Upper lobe of right lung (tissue), 1 donor: ENCODE data around the gene AK1. TPM values are rescaled to one million over a fixed set of nuclear protein-coding genes. Genes with fewer than 3 reads are reported as not detected.
A peak's percentile ranks its signal among the peaks of the same experiment; 100 is the strongest.
"Not testable (repeated sequence)": the region's sequence is repeated elsewhere in the genome, so short reads cannot be mapped to it uniquely, and the experiment has no call there.

ENCODE experiments used
- ATAC-seq: fragments of 200-7000 bp; cut with Tn5 transposase; one replicate; pipeline ENCODE4 v1.9.1; 2020; ENCODE audit warnings: mild to moderate bottlenecking, moderate library complexity
- DNase-seq: peaks from one replicate; pipeline ENCODE4 v3.0.0-alpha.2; 2020
- H3K27ac ChIP-seq: fragments of 200-600 bp; one replicate; pipeline ENCODE4 v1.8.0; 2022
- H3K27me3 ChIP-seq: fragments of 200-600 bp; one replicate; pipeline ENCODE4 v1.8.0; 2022; ENCODE audit warnings: mild to moderate bottlenecking
- H3K36me3 ChIP-seq: fragments of 200-600 bp; one replicate; pipeline ENCODE4 v1.8.0; 2022
- H3K4me1 ChIP-seq: fragments of 200-600 bp; one replicate; pipeline ENCODE4 v1.8.0; 2022
- H3K4me3 ChIP-seq: fragments of 200-600 bp; one replicate; pipeline ENCODE4 v1.8.0; 2022; ENCODE audit warnings: mild to moderate bottlenecking
- H3K9me3 ChIP-seq: fragments of 200-600 bp; one replicate; pipeline ENCODE4 v1.8.0; 2022
- CTCF ChIP-seq: fragments of 200-600 bp; IDR thresholded peaks from one replicate; pipeline ENCODE4 v1.8.0; 2022; ENCODE audit warnings: antibody characterized with exemption
- intact Hi-C: fragments of 100-400 bp; cut with DNase I; formaldehyde crosslinking; loops from one replicate; pipeline ENCODE4 v1.11.0; 2022
- total RNA-seq: library from RNA; stranded (reverse); fragmentation: NEBNext Ultra II Directional; extraction: Animal tissue kit (Norgen Biotek cat#: 25700); gene quantifications from one replicate; pipeline ENCODE4 v1.2.1, GENCODE V29; 2021
- donor health status: DM: no; HTN: yes; CAD: no; lungs with severe emphysema.

Gene AK1
- total RNA-seq, 1 donor from 2014 or later, result 158 TPM

GRCh38 chr9:127844821-127845359 lies 32.6 kb downstream of the AK1 start:
- H3K4me3 ChIP-seq, result peak overlapping the region; percentile 8
- ATAC-seq, result peak; percentile 33

GRCh38 chr9:127841087-127841835 lies 36.2 kb downstream of the AK1 start:
- Histone ChIP-seq H3K27me3 (no peaks in the 10 kb centered on the region), H3K4me3 (no peak overlapping the region), H3K27ac (peak overlapping the region; percentile 47), H3K36me3 (peaks cover 30% of the 10 kb centered on the region), H3K4me1 (peaks cover 56% of the 10 kb centered on the region), H3K9me3 (no peaks in the 10 kb centered on the region)
- intact Hi-C loops, result no loop called here
- ATAC-seq (no peak), DNase-seq (no peak)
- no peak for TF ChIP-seq CTCF

More at GRCh38 chr9:127844821-127845359, 32.6 kb downstream of the AK1 start:
- H3K27ac ChIP-seq, result peak overlapping the region; percentile 56
- DNase-seq, result no peak
- TF ChIP-seq CTCF, result no peak
- H3K9me3 ChIP-seq, result no peaks in the 10 kb centered on the region
- intact Hi-C loops, result no loop called here
- peaks cover 42% of the 10 kb centered on the region for H3K4me1 ChIP-seq
- no peaks in the 10 kb centered on the region for H3K27me3 ChIP-seq
- peaks cover 34% of the 10 kb centered on the region for H3K36me3 ChIP-seq

DNA sequence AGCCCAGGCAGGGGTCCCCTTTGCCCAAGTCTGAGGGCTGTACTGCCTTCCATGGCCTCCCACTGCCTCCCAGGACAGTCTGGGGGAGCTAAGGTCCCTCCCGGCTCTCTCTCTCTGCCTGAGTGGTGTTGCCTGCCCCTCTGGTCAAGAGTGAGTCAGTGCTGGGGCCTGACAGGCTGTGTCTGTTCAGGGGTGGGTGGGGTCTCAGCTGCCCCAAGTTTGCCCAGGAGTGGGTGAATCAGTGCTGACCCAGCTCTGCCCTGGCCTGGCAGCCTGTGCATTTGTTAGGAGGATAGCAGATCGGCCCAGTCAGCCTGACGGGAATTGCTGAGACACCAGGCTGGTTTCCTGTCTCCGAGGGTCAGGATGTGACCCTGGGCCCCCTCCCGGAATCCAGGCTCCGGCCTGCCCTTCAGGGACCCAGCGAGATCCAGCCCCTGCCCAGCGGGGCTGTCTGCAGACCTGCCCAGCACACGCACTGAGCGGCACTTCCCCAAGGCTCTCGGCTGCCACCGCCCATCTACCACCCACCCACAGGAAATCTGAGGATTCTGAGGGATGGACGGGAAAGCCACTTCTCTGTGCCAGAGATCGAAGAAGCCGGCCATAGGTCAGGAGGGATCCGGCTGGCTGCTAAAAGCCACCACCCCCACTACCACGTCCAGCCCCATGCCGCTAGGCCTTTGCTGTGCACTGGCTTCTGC lies 38.9 kb downstream of the AK1 start:
- TF ChIP-seq CTCF, result no peak
- H3K9me3 ChIP-seq, result no peaks in the 10 kb centered on the region
- H3K27me3 ChIP-seq, result no peaks in the 10 kb centered on the region
- DNase-seq (peak; percentile 86), ATAC-seq (peak; percentile 88)
- intact Hi-C loops, result no loop called here
- peaks cover 30% of the 10 kb centered on the region for H3K36me3 ChIP-seq
- H3K27ac ChIP-seq, result peak overlapping the region; percentile 91
- peaks cover 71% of the 10 kb centered on the region for H3K4me1 ChIP-seq
- H3K4me3 ChIP-seq, result peak overlapping the region; percentile 8

DNA sequence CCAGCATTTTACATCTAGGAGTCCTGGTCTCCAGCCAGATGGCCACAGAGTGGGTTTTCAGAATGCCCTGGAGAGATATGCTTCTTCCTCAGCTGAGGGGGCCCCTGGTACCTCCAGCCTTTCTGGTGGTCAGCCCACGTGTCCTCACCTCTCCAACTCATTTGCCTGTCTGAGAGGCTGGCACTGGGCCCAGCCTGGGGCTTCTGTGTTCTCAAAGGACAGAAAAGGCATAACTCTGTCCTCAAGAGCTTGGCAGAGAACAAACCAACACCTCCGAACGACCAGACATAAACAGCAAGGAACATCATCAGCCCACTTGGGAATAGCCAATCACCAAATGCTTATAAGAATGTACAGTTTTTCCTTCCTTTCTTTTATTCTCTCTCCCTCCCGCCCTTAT lies 40.1 kb downstream of the AK1 start:
- Histone ChIP-seq H3K27ac (peak overlapping the region; percentile 91), H3K4me1 (peaks cover 75% of the 10 kb centered on the region), H3K27me3 (no peaks in the 10 kb centered on the region), H3K4me3 (no peak overlapping the region), H3K9me3 (no peaks in the 10 kb centered on the region), H3K36me3 (peaks cover 19% of the 10 kb centered on the region)
- intact Hi-C loops, result no loop called here
- TF ChIP-seq CTCF, result no peak
- DNase-seq (no peak), ATAC-seq (no peak)

DNA sequence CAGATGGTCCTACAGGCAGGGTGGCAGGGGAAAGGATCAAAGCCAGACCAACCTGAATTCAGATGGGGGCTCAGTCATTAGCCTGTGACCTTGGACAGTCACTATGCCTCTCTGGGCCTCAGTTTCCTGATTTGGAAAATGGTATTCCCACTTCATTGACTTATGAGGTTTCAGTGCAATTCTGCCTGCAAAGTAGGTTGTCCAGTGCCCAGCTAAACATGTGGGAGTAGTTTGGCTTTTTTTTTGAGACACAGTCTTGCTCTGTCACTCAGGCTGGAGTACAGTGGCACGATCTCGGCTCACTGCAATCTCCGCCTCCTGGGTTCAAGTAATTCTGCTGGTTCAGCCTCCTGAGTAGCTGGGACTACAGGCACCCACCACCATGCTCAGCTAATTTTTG lies 40.9 kb downstream of the AK1 start:
- intact Hi-C loops, H3K27me3 ChIP-seq, ATAC-seq, H3K9me3 ChIP-seq, DNase-seq: not testable (repeated sequence)
- peaks cover 83% of the 10 kb centered on the region for H3K4me1 ChIP-seq
- peak overlapping the region; percentile 91 for H3K27ac ChIP-seq
- peak overlapping the region; percentile 16 for H3K4me3 ChIP-seq
- H3K36me3 ChIP-seq, result peaks cover 11% of the 10 kb centered on the region

DNA sequence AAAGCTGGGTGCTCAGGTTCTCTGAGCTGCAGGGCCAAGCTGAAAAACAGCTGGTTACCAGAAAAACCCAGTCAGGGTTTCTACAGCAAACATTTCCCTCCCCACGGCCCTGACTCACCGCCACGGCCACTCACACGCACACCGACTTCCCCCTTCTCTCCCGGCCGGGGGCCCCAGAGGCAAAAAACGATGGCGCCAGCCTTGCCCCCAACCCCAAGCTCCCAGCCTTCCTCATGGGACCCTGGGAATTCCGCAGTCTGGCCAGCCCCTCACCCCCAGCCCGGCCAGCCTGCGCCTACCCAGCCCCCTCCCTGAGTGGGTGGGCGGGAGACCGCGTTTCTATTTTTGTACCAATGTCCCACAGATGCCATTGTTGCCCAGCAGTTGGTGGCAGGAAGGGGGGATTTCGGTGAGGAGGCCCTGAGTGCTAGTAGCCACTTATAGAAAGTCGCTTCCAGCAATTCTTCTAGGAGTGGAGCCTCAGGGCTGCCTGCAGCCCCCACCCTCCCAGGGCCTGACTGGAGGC lies 41.4 kb downstream of the AK1 start:
- Histone ChIP-seq H3K4me1 (peaks cover 87% of the 10 kb centered on the region), H3K9me3 (no peaks in the 10 kb centered on the region), H3K36me3 (peaks cover 6% of the 10 kb centered on the region), H3K27me3 (no peaks in the 10 kb centered on the region), H3K4me3 (peak overlapping the region; percentile 16), H3K27ac (peak overlapping the region; percentile 91)
- DNase-seq (peak; percentile 80), ATAC-seq (peak; percentile 35)
- intact Hi-C loops, result no loop called here
- no peak for TF ChIP-seq CTCF
